ENCODE measurements around the gene PNMA3. TPM values are rescaled to one million over a fixed set of nuclear protein-coding genes. Genes with fewer than 3 reads are reported as not detected.

Gene PNMA3
- total and polyA plus RNA-seq, 10 of the 15 experiments (the other 5 are each of a cell fraction or from before 2014, with no cell fraction given): 0.06 TPM; not detected in 9

DNA sequence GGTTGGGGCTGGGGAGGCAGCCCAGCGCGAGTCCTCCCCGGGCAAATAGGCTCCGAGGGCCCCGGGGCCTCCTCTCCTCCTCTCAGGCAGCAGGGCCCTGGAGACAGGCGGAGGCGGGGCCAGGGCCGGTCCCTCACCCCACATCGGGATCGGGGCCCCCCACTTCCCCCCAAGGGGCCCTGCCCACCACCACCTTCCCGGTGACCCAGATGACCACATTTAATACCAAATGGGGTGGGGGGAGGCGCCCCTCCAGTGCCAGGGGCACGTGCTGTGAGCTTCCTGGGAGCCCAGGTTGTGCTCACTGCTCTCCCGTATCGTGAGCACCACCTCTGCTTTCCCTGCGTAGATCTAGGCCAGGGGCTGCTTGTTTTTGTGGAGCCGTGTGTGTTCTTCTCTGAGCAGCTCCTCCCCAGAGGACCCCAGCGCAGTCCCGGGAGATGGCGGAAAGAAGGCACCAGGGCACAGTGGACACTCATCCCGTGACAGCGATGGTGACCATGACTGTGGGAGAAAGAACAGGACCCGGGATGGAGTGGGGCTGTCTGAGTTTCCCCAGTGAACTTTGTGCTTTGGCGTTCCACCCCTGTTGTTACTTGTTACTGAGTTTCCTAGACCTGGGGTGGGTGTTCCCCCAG lies 18.1 kb downstream of the PNMA3 start:
- RAD21 ChIA-PET (ENCODE audit: unreplicated experiment): no interaction called here
- intact Hi-C loops (cut with micrococcal nuclease; ENCODE audit: unreplicated experiment): no loop called here
- Histone ChIP-seq H3K79me2 (ENCODE audit: control insufficient read depth, insufficient read depth, low read length) (no peaks in the 10 kb centered on the region), H3K9ac (ENCODE audit: control insufficient read depth, insufficient read depth, low read length) (no peak overlapping the region), H3K27me3 (replicated peaks in 1 of 2; ENCODE audit: control insufficient read depth in 2 of 2, insufficient read depth in 2 of 2, low read length in 1 of 2) (no peaks in the 10 kb centered on the region), H3K4me3 (no peak overlapping the region), H4K20me1 (ENCODE audit: control insufficient read depth, insufficient read depth) (no peaks in the 10 kb centered on the region), H3K36me3 (ENCODE audit: control insufficient read depth in 2 of 2, insufficient read depth in 2 of 2, low read length in 1 of 2) (no peaks in the 10 kb centered on the region), H3K4me2 (ENCODE audit: control insufficient read depth, insufficient read depth) (no peak overlapping the region), H2AFZ (ENCODE audit: control insufficient read depth, low read depth, low read length) (no peak overlapping the region), H3K27ac (ENCODE audit: control insufficient read depth, insufficient read depth) (no peak overlapping the region), H3K9me3 (replicated peaks; ENCODE audit: control insufficient read depth, insufficient read depth, low read length) (no peaks in the 10 kb centered on the region), H3K4me1 (ENCODE audit: control insufficient read depth, insufficient read depth, low read length) (no peaks in the 10 kb centered on the region)
- in situ Hi-C loops (cut with MboI): no loop called here
- FAIRE-seq (no peak), DNase-seq (ENCODE audit: low read depth, low spot score) (no peak), ATAC-seq (no peak)
- SMC1A ChIA-PET (ENCODE audit: uncharacterized antibody, unreplicated experiment): no interaction called here
- TF ChIP-seq HDAC6 (IDR thresholded peaks at IDR 0.05; ENCODE audit: unreplicated experiment) (no peak), SMAD5 (IDR thresholded peaks at IDR 0.05; ENCODE audit: low read depth) (no peak), MYC (IDR thresholded peaks at IDR 0.05; ENCODE audit: insufficient read depth, insufficient read length, insufficient replicate concordance, low read length, severe bottlenecking) (no peak), ZNF217 (IDR thresholded peaks at IDR 0.05) (no peak), NFYA (IDR thresholded peaks at IDR 0.05; ENCODE audit: borderline replicate concordance, low read depth, low read length) (no peak), RB1 (IDR thresholded peaks at IDR 0.05; ENCODE audit: borderline replicate concordance) (no peak), TBL1XR1 (IDR thresholded peaks at IDR 0.05; ENCODE audit: low read depth, low read length) (no peak), YBX1 (IDR thresholded peaks at IDR 0.05) (no peak), ZNF622 (IDR thresholded peaks at IDR 0.05) (no peak), TAF1 (IDR thresholded peaks at IDR 0.05; ENCODE audit: borderline replicate concordance, low read depth, low read length) (no peak), IKZF1 (conservative IDR thresholded peaks at IDR 0.05) (no peak)
- TF ChIP-seq, protein P1, sequence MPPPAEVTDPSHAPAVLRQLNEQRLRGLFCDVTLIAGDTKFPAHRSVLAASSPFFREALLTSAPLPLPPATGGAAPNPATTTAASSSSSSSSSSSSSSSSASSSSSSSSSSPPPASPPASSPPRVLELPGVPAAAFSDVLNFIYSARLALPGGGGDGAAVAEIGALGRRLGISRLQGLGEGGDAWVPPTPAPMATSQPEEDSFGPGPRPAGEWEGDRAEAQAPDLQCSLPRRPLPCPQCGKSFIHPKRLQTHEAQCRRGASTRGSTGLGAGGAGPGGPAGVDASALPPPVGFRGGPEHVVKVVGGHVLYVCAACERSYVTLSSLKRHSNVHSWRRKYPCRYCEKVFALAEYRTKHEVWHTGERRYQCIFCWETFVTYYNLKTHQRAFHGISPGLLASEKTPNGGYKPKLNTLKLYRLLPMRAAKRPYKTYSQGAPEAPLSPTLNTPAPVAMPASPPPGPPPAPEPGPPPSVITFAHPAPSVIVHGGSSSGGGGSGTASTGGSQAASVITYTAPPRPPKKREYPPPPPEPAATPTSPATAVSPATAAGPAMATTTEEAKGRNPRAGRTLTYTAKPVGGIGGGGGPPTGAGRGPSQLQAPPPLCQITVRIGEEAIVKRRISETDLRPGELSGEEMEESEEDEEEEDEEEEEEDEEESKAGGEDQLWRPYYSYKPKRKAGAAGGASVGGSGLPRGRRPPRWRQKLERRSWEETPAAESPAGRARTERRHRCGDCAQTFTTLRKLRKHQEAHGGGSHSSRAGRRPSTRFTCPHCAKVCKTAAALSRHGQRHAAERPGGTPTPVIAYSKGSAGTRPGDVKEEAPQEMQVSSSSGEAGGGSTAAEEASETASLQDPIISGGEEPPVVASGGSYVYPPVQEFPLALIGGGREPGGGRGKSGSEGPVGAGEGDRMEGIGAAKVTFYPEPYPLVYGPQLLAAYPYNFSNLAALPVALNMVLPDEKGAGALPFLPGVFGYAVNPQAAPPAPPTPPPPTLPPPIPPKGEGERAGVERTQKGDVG (CRISPR knock-in tag; IDR thresholded peaks at IDR 0.05): no peak
- TF ChIP-seq, protein P2, sequence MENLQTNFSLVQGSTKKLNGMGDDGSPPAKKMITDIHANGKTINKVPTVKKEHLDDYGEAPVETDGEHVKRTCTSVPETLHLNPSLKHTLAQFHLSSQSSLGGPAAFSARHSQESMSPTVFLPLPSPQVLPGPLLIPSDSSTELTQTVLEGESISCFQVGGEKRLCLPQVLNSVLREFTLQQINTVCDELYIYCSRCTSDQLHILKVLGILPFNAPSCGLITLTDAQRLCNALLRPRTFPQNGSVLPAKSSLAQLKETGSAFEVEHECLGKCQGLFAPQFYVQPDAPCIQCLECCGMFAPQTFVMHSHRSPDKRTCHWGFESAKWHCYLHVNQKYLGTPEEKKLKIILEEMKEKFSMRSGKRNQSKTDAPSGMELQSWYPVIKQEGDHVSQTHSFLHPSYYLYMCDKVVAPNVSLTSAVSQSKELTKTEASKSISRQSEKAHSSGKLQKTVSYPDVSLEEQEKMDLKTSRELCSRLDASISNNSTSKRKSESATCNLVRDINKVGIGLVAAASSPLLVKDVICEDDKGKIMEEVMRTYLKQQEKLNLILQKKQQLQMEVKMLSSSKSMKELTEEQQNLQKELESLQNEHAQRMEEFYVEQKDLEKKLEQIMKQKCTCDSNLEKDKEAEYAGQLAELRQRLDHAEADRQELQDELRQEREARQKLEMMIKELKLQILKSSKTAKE (IDR thresholded peaks at IDR 0.05; ENCODE audit: low read depth, poor library complexity, severe bottlenecking): no peak
- TF ChIP-seq, protein P3, sequence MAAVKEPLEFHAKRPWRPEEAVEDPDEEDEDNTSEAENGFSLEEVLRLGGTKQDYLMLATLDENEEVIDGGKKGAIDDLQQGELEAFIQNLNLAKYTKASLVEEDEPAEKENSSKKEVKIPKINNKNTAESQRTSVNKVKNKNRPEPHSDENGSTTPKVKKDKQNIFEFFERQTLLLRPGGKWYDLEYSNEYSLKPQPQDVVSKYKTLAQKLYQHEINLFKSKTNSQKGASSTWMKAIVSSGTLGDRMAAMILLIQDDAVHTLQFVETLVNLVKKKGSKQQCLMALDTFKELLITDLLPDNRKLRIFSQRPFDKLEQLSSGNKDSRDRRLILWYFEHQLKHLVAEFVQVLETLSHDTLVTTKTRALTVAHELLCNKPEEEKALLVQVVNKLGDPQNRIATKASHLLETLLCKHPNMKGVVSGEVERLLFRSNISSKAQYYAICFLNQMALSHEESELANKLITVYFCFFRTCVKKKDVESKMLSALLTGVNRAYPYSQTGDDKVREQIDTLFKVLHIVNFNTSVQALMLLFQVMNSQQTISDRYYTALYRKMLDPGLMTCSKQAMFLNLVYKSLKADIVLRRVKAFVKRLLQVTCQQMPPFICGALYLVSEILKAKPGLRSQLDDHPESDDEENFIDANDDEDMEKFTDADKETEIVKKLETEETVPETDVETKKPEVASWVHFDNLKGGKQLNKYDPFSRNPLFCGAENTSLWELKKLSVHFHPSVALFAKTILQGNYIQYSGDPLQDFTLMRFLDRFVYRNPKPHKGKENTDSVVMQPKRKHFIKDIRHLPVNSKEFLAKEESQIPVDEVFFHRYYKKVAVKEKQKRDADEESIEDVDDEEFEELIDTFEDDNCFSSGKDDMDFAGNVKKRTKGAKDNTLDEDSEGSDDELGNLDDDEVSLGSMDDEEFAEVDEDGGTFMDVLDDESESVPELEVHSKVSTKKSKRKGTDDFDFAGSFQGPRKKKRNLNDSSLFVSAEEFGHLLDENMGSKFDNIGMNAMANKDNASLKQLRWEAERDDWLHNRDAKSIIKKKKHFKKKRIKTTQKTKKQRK (IDR thresholded peaks at IDR 0.05; ENCODE audit: low read depth, low read length): no peak
- POLR2A ChIA-PET: no interaction called here
- 66% methylated on average over 21 of the region's 24 CpGs for WGBS (ENCODE audit: insufficient coverage, insufficient replicate concordance, low lambda C conversion rate, missing lambda C conversion rate)
- CTCF ChIA-PET: no interaction called here
- BruUV-seq (replicated peaks): no TSS peak
